ENCODE results near the gene WBP11.

Gene WBP11

DNA sequence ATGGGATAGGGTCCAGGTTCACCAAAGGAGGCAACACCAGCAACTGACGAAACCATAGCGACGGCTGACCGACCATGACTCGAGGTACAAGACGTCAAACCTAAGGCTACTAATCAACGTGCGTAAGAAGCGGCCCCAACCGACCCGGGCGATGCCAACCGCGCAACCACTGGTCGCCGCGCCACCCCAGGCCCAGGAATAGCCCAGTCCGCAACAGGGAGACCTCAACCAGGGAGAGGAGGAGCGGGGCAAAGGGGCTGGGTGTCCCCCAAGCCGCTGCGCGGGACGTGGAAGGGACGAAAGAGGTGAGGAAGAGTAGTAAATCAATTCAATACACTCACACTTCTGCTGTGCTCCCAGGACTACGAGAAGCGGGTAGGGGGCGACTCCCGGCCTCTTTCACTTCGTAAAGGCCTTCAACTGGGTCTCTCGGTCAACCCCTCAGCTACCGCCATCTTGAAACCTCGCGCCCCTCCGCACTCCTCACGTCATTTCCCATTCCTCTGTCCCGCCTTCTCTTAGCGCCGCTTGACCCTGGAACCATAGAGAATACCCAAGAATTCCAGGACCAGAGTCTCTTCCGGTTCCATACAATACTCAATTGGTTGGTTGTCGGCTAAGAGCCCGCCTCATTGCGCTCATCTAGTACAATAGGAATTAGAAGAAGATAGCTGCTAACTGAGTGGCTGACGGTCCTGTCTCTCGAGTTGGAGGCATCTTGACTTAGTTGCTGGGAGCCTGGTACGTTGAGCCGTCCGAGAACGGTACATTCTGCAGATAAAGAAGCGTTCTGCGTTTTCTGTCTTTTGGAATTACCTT, at the start of gene WBP11, which contains the start of gene C12orf60:
Gene WBP11 (minus strand): TSS at position 468 of the 819 bp plus-strand sequence. CDS start 2,095 bp downstream, outside the sequence.
Gene C12orf60 (plus strand): TSS at position 660 of the 819 bp plus-strand sequence. CDS start 19,266 bp downstream, outside the sequence.
- peak; percentile 95 for DNase-seq

GRCh38 chr12:14852880-14853279, 49.6 kb upstream of the WBP11 start:
- no peak for DNase-seq

DNA sequence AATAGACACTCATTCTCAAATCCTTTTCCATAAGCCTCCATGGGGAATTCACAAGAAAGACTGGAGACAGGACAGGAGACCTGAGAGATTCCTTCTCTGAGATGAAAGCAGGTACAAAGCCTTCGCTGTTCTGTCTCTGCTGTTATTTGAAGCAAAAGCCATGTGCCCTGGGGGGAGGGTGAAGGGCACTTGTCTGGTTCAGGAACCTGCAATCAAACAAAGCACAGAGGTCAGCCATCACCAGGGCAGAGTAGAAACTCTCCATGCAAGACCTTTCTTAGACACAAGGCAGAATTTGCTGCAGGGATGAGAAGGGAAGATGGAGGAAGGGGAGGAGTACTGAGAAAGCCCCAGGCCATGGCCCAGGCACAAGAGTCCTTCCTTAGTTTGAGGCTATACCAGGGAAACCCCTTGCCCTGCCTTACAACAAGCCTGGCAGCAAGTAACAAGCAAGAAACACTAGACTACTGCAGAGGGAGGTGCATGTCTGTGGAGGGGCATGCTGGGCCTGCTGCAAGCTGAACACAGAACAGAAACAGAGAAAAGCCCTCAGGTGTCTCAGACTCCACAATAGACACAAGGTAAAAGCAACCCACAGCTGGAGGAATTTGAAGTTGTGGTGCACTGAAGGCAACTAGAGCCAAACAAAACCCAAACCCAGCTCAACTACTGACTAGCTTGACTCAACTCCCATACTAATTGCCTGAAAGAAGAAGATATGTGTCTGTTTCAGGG, 47.8 kb upstream of the WBP11 start:
- DNase-seq = no peak

GRCh38 chr12:14849661-14850060, 46.4 kb upstream of the WBP11 start:
- no peak for DNase-seq

GRCh38 chr12:14846876-14847580, 43.8 kb upstream of the WBP11 start:
- DNase-seq = no peak

DNA sequence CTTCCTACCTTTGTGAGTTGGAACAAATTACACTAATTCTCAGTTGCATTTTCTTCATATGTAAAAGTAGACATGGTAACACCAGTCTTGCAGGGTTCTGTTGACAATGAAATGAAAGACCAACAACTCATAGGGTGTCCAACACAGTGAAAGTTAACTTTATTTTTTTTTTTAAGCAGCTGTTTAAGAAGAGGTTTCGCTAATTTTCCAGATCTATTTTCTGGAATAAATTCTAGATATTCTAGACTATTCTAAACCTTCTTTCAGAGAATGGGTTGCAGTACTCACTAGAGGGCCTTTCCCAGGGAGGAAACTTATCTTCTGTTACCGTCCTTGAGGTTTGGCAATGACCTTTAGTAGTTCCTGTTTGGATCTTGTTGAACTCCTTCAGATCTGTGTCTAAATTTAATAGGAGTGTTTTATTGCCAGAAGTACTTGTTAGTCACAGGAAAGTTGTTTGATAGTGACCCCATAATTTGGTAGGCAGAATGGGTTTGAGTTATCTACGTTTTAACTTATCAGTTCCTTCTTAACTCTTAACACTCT, 42.8 kb upstream of the WBP11 start:
- no peak for DNase-seq

DNA sequence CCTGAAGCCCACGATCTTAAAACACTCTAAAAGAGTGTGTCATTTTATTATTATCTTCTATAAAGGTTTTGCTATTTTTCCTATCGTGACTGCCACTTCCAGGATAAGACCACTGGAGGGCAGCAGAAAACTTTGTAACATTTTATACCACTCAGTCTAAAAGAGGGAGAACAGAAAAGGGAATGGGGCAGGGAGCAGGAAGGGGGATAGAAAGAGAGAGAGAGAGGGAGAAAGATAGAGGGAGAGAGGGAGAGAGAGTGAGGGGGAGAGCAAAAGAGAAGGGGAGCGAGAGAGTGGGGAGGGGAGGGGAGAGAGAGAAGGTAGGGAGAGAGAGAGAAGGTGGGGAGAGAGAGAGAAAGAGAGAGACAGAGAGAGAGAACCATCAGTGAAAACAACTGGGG, 42.1 kb upstream of the WBP11 start:
- peak; percentile 72 for DNase-seq

GRCh38 chr12:14844401-14844800, 41.1 kb upstream of the WBP11 start:
- DNase-seq = no peak

DNA sequence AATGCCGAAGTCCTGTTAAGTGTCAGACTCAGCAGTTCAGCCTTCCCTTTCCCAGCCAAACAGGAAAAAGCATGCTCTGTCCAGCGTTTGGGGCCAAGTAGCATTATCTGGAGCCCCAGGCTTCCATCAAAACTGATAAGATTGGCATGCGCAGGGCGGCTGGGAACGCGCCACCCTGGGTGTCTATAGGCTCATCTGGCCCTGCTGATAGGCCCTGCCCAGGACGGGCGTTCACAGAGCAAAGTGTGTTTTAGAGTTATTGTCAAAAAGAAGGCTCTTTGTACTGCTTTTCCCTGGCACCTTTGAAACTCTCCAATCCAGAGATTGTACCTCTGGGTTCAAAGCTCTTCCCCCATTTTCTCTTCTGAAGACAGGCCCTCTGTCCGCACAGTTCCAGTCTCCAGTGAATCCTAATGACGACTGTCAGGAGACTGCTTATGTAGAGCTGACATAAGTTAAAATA, 40.2 kb upstream of the WBP11 start, which contains the start of gene ART4:
Gene ART4 (minus strand): TSS at position 102 of the 463 bp plus-strand sequence. CDS start 413 bp downstream, outside the sequence.
- no peak for DNase-seq

DNA sequence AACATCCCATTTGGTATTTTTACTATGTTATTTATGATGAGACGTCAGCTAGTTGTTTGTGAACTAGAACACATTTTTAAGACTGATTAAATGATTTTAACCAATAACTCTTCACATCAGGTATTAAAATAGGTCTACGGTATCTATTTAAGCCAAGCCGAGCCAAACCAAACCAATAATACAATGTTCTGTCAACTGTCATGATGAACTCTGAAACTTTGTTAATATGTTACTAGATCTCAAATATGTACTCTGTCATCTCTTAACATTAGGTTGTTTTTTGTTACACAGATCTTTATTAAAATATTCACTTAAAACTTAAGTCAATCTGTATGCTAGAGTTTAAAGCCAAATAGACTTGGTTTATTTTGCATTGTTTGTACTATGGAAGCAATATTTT, 39.0 kb upstream of the WBP11 start:
- no peak for DNase-seq

- no peak for DNase-seq
Observed at GRCh38 chr12:14841761-14842160, 38.5 kb upstream of the WBP11 start.

- no peak for DNase-seq
Observed at GRCh38 chr12:14840616-14841015, 37.3 kb upstream of the WBP11 start.

GRCh38 chr12:14839262-14839661, 36.0 kb upstream of the WBP11 start:
- DNase-seq = no peak

DNA sequence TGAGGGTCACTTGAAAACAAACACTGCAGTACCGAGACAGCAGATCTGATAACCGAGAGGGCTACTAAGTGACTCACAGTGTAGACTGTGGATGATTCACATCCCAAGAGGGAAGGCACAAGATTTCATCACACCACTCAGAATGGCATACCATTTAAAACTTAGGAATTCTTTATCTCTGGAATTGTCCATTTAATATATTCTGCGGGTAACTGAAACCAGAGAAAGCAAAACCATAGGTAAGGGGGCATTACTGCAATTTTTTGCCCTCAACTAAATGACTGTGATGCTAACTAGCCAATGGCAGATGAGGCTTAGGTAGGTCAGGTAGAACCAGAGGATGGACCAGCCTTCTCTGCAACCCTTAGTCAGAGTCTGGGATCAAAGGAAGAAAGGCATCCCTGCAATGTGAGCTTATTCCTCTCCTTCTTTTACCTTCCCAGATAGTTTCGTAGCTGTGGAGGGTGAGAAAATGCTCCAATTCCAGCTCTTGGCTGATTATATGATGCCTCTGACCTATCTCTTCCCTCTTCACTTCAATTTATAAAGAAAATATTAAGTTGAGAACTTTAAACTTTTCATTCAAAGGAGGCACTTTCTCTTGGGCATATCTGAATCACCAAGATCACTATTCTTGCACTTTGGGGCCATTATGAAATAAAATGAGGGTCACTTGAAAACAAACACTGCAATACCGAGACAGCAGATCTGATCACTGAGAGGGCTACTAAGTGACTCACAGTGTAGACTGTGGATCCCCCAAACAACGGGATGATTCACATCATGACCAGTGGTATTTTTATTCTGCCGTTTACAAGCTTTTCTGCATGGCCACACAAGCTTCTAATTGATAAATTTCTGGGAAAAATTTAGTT, 33.3 kb upstream of the WBP11 start:
- DNase-seq = no peak

GRCh38 chr12:14834509-14834908, 31.2 kb upstream of the WBP11 start:
- DNase-seq = no peak

DNA sequence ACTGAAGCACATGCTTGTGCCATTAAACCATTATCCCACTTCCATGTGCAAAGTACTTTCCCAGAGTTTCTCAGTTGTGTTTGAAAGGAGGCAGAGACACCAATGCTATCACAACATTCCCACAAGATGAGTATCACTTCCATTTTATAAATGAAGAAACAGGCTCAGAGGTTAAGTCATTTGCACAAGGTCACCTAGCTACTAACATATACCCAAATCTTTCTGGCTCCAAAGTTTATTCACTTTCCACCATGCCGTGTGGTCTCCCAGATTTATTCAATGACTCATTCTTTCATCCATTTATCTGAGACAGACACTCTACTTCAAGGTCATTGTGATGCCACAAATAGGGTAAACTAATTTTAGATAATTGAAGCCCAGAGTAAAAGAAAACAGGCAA, 30.7 kb upstream of the WBP11 start:
- no peak for DNase-seq

GRCh38 chr12:14833336-14833735, 30.1 kb upstream of the WBP11 start:
- no peak for DNase-seq

DNA sequence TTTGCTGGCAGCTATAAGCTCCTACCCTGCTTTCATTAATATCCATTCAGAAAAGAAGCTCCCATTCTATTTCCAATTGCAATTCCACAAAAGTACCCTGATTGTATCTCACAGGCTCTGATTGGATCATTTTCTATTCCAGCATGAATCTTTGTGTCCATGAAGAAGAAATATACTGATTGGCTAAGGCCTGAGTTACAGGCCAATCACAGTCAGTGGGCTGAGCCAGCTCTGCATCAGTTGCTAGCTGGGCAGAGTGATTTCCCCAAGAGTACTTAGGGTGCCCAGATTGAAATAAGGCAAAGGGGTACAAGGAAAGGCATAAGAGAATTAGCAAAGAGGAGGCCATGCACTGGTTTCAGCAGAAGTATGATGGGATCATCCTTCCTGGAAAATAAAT, 25.6 kb upstream of the WBP11 start:
- DNase-seq = no peak

DNA sequence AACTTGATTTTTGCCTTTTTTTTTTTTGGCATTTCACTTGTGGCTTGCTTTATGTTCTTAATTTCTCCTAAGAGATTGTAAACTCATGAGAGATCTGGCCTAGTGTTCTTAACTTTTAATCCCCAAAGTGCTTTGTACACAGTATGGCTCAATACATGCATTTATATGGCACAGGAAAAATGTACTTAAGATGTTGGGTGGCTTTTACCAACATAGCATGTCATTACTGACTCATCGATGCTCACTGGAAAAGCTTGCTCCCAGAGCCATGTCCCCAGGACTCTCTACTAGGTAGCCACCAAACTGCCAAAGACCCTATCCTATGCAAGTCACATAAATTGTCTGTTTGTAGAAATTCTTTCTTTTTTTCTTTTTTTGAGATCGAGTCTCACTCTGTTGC, 23.8 kb upstream of the WBP11 start:
- DNase-seq = no peak

GRCh38 chr12:14826491-14826890, 23.2 kb upstream of the WBP11 start:
- no peak for DNase-seq

- DNase-seq = no peak
Observed at GRCh38 chr12:14825256-14825655, 22.0 kb upstream of the WBP11 start.
